HepG2 (cell line): Measurements from ENCODE around the gene LIMS2. TPM values are rescaled to one million over a fixed set of nuclear protein-coding genes. Genes with fewer than 3 reads are reported as not detected.

Source experiments
- ASH2L ChIP-seq: fragments of 300-600, 200-600 bp; sonication (generic); IDR thresholded peaks from 2 replicates; pipeline ENCODE4 v1.7.0; 2017; ENCODE audit warnings: low read depth, mild to moderate bottlenecking, moderate library complexity, mixed read lengths, low read length; ENCODE audit not compliant: insufficient read length
- CEBPG ChIP-seq: IDR thresholded peaks from 2 replicates; pipeline ENCODE4 v1.6.1; 2016
- KDM4B ChIP-seq: sonication (generic); formaldehyde crosslinking; IDR thresholded peaks from 2 replicates; pipeline ENCODE4 v1.4.0; 2020; ENCODE audit warnings: missing genetic modification reagents
- KLF15 ChIP-seq: sonication (generic); formaldehyde crosslinking; IDR thresholded peaks from 2 replicates; pipeline ENCODE4 v1.8.1; 2023; ENCODE audit warnings: borderline replicate concordance, mild to moderate bottlenecking, inconsistent platforms, missing genetic modification reagents, mixed read lengths
- MAZ ChIP-seq, 2 experiments: sonication (generic) in 1 of 2; formaldehyde crosslinking in 1 of 2; IDR thresholded peaks; 2 replicates each; pipeline versions ENCODE4 v1.5.0 to v1.6.1; 2012 to 2020; ENCODE audit warnings: low read depth in 2 of 2, mild to moderate bottlenecking in 2 of 2, borderline replicate concordance in 1 of 2, improper control_type of control experiment in 1 of 2, low read length in 1 of 2, missing genetic modification reagents in 1 of 2, moderate library complexity in 1 of 2
- NFRKB ChIP-seq: fragments of 450-650 bp; IDR thresholded peaks from 2 replicates; pipeline ENCODE4 v1.6.1; 2017
- SMAD3 ChIP-seq: sonication (generic); formaldehyde crosslinking; IDR thresholded peaks from 2 replicates; pipeline ENCODE4 v1.4.0; 2020; ENCODE audit warnings: missing genetic modification reagents
- ZC3H13 ChIP-seq: sonication (generic); formaldehyde crosslinking; IDR thresholded peaks from 2 replicates; pipeline ENCODE4 v1.8.1; 2023; ENCODE audit warnings: mild to moderate bottlenecking, missing genetic modification reagents, moderate library complexity
- ZNF605 ChIP-seq: sonication (generic); formaldehyde crosslinking; IDR thresholded peaks from 2 replicates; pipeline ENCODE4 v1.8.0; 2022; ENCODE audit warnings: mild to moderate bottlenecking, missing genetic modification reagents
- ZNF660 ChIP-seq: sonication (generic); formaldehyde crosslinking; IDR thresholded peaks from 2 replicates; pipeline ENCODE4 v1.5.1; 2020; ENCODE audit warnings: mild to moderate bottlenecking, low read depth, missing genetic modification reagents, borderline replicate concordance
- ZNF782 ChIP-seq: sonication (generic); formaldehyde crosslinking; IDR thresholded peaks from 2 replicates; pipeline ENCODE4 v1.4.0; 2020; ENCODE audit warnings: missing genetic modification reagents, mild to moderate bottlenecking, borderline replicate concordance
- polyA plus RNA-seq, 8 experiments: library from polyadenylated mRNA; depleted of rRNA in 3 of 8; stranded (reverse) in 7 of 8; unstranded in 1 of 8; fragments of >200 nt; fragmentation: Illumina TruSeq in 4 of 8; extraction: Trizol in 4 of 8; gene quantifications; 2 replicates each; pipeline versions ENCODE4 v1.2.1 to v1.2.3, GENCODE V29; 2011 to 2016; ENCODE audit warnings: low read depth in 4 of 8, missing spikeins in 1 of 8, mixed read lengths in 1 of 8; ENCODE audit not compliant: insufficient read depth in 1 of 8
- total RNA-seq, 5 experiments: library from RNA; depleted of rRNA; stranded (reverse); fragments of >200 nt; fragmentation: Illumina TruSeq; extraction: Trizol; gene quantifications; 2 replicates each; pipeline ENCODE4 v1.2.3, GENCODE V29; 2016; ENCODE audit warnings: low read depth in 1 of 5
- TF ChIP-seq, protein P1 (sequence below): sonication (generic); formaldehyde crosslinking; conservative IDR thresholded peaks from 2 replicates; pipeline ENCODE4 v1.4.0; 2020; ENCODE audit warnings: missing genetic modification reagents
- TF ChIP-seq, protein P2 (sequence below): sonication (generic); formaldehyde crosslinking; IDR thresholded peaks from 2 replicates; pipeline ENCODE4 v1.5.1; 2020; ENCODE audit warnings: mild to moderate bottlenecking, moderate library complexity, missing genetic modification reagents
- TF ChIP-seq, protein P3 (sequence below): sonication (generic); formaldehyde crosslinking; IDR thresholded peaks from 2 replicates; pipeline ENCODE4 v1.5.1; 2020; ENCODE audit warnings: mild to moderate bottlenecking, missing genetic modification reagents, moderate library complexity
- TF ChIP-seq, protein P4 (sequence below): sonication (generic); formaldehyde crosslinking; IDR thresholded peaks from 2 replicates; pipeline ENCODE4 v1.5.0; 2020; ENCODE audit warnings: mild to moderate bottlenecking, missing genetic modification reagents, borderline replicate concordance

LIMS2 gene
- total and polyA plus RNA-seq, 2 of the 13 experiments (the other 11 are each of a cell fraction or from before 2014, with no cell fraction given), result 1.0 to 1.9 TPM

DNA sequence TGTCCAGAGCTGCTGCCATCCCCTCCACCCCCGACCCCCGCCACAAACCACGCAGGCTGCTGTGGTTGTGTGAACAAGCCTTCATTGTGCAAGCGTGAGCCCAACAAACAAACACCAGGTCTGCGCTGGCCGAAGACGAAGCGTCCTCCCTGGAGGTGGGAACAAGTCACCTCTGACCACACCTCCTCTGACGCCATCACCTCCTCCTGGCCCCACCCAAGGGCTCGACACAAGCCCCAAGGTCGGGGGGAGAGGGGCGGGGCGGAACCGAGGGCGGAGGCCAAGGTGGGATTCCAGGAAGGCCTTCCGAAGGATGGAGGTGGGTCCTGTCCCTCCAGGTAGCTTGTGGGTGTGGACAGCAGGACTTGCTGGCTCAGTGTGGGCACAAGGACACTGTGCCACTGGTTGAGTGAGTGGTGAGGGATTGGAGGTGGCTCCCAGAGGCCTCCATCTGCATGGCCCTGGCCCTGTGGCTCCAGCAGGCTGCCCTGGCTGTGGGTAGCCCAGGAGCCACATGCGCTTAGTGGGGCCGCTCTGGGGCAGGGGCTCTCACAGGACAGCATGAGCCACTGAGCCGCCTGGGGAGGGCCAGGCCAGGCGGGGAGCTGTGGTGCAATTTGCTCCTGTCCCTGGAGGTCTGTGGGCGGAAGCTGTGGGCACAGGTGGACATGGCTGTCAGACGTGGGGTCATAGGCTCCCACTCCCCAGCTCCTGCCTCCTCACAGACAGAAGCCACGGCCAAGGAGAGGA is 36.8 kb downstream of the LIMS2 start (continued):
- TF ChIP-seq, protein P1, sequence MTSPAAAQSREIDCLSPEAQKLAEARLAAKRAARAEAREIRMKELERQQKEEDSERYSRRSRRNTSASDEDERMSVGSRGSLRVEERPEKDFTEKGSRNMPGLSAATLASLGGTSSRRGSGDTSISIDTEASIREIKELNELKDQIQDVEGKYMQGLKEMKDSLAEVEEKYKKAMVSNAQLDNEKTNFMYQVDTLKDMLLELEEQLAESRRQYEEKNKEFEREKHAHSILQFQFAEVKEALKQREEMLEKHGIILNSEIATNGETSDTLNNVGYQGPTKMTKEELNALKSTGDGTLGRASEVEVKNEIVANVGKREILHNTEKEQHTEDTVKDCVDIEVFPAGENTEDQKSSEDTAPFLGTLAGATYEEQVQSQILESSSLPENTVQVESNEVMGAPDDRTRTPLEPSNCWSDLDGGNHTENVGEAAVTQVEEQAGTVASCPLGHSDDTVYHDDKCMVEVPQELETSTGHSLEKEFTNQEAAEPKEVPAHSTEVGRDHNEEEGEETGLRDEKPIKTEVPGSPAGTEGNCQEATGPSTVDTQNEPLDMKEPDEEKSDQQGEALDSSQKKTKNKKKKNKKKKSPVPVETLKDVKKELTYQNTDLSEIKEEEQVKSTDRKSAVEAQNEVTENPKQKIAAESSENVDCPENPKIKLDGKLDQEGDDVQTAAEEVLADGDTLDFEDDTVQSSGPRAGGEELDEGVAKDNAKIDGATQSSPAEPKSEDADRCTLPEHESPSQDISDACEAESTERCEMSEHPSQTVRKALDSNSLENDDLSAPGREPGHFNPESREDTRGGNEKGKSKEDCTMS, result no peak
- no peak for TF ChIP-seq KLF15 (CRISPR knock-in tag)
- TF ChIP-seq, protein P2, sequence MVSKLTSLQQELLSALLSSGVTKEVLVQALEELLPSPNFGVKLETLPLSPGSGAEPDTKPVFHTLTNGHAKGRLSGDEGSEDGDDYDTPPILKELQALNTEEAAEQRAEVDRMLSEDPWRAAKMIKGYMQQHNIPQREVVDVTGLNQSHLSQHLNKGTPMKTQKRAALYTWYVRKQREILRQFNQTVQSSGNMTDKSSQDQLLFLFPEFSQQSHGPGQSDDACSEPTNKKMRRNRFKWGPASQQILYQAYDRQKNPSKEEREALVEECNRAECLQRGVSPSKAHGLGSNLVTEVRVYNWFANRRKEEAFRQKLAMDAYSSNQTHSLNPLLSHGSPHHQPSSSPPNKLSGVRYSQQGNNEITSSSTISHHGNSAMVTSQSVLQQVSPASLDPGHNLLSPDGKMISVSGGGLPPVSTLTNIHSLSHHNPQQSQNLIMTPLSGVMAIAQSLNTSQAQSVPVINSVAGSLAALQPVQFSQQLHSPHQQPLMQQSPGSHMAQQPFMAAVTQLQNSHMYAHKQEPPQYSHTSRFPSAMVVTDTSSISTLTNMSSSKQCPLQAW (CRISPR knock-in tag), result no peak
- TF ChIP-seq, protein P3, sequence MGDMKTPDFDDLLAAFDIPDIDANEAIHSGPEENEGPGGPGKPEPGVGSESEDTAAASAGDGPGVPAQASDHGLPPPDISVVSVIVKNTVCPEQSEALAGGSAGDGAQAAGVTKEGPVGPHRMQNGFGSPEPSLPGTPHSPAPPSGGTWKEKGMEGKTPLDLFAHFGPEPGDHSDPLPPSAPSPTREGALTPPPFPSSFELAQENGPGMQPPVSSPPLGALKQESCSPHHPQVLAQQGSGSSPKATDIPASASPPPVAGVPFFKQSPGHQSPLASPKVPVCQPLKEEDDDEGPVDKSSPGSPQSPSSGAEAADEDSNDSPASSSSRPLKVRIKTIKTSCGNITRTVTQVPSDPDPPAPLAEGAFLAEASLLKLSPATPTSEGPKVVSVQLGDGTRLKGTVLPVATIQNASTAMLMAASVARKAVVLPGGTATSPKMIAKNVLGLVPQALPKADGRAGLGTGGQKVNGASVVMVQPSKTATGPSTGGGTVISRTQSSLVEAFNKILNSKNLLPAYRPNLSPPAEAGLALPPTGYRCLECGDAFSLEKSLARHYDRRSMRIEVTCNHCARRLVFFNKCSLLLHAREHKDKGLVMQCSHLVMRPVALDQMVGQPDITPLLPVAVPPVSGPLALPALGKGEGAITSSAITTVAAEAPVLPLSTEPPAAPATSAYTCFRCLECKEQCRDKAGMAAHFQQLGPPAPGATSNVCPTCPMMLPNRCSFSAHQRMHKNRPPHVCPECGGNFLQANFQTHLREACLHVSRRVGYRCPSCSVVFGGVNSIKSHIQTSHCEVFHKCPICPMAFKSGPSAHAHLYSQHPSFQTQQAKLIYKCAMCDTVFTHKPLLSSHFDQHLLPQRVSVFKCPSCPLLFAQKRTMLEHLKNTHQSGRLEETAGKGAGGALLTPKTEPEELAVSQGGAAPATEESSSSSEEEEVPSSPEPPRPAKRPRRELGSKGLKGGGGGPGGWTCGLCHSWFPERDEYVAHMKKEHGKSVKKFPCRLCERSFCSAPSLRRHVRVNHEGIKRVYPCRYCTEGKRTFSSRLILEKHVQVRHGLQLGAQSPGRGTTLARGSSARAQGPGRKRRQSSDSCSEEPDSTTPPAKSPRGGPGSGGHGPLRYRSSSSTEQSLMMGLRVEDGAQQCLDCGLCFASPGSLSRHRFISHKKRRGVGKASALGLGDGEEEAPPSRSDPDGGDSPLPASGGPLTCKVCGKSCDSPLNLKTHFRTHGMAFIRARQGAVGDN (CRISPR knock-in tag), result 0 out of 2 replicates have a peak, but pooled peaks have one; percentile 26
- no peak for TF ChIP-seq SMAD3 (CRISPR knock-in tag)
- no peak for TF ChIP-seq ZNF605 (CRISPR knock-in tag)
- TF ChIP-seq, protein P4, sequence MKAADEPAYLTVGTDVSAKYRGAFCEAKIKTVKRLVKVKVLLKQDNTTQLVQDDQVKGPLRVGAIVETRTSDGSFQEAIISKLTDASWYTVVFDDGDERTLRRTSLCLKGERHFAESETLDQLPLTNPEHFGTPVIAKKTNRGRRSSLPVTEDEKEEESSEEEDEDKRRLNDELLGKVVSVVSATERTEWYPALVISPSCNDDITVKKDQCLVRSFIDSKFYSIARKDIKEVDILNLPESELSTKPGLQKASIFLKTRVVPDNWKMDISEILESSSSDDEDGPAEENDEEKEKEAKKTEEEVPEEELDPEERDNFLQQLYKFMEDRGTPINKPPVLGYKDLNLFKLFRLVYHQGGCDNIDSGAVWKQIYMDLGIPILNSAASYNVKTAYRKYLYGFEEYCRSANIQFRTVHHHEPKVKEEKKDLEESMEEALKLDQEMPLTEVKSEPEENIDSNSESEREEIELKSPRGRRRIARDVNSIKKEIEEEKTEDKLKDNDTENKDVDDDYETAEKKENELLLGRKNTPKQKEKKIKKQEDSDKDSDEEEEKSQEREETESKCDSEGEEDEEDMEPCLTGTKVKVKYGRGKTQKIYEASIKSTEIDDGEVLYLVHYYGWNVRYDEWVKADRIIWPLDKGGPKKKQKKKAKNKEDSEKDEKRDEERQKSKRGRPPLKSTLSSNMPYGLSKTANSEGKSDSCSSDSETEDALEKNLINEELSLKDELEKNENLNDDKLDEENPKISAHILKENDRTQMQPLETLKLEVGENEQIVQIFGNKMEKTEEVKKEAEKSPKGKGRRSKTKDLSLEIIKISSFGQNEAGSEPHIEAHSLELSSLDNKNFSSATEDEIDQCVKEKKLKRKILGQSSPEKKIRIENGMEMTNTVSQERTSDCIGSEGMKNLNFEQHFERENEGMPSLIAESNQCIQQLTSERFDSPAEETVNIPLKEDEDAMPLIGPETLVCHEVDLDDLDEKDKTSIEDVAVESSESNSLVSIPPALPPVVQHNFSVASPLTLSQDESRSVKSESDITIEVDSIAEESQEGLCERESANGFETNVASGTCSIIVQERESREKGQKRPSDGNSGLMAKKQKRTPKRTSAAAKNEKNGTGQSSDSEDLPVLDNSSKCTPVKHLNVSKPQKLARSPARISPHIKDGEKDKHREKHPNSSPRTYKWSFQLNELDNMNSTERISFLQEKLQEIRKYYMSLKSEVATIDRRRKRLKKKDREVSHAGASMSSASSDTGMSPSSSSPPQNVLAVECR (CRISPR knock-in tag), result no peak
- 0 out of 2 replicates have a peak, but pooled peaks have one; percentile 26 for TF ChIP-seq ZC3H13 (CRISPR knock-in tag)
- TF ChIP-seq MAZ (IDR thresholded peaks at IDR 0.05; ENCODE audit: borderline replicate concordance, low read depth, low read length), result no peak
- 0 out of 2 replicates have a peak, but pooled peaks have one; percentile 30 for TF ChIP-seq MAZ (CRISPR knock-in tag; IDR thresholded peaks at IDR 0.05; ENCODE audit: low read depth)
- TF ChIP-seq ASH2L, result no peak
- TF ChIP-seq NFRKB, result no peak
- TF ChIP-seq ZNF782, result peak; percentile 37; the same call in 1 of the 2 replicates
- TF ChIP-seq KDM4B (CRISPR knock-in tag), result no peak
- no peak for TF ChIP-seq ZNF660 (CRISPR knock-in tag)
- no peak for TF ChIP-seq CEBPG (CRISPR knock-in tag)
